CD14-positive monocyte (primary cell): ENCODE data around the gene ZNF277. TPM values are rescaled to one million over a fixed set of nuclear protein-coding genes. Genes with fewer than 3 reads are reported as not detected.

Experiments used
- DNase-seq, 3 donors: peaks; one replicate each; pipeline ENCODE4 v3.0.0-alpha.2; 2011 to 2022
- H2AFZ ChIP-seq: 2 replicates; pipeline ENCODE4 v1.6.0; 2012; ENCODE audit warnings: mild to moderate bottlenecking, low read depth, low read length, inconsistent platforms; ENCODE audit not compliant: insufficient read depth, poor library complexity, severe bottlenecking
- H3K27ac ChIP-seq, 2 donors: 1 replicate in 1 of 2; 2 replicates in 1 of 2; pipeline ENCODE4 v1.5.1; 2012 to 2013; ENCODE audit warnings: low read length in 2 of 2, control low read depth in 1 of 2, inconsistent platforms in 1 of 2, low read depth in 1 of 2, mild to moderate bottlenecking in 1 of 2
- H3K27me3 ChIP-seq, 2 donors: one replicate each; pipeline versions ENCODE4 v1.6.0 to v1.6.1; 2011 to 2013; ENCODE audit warnings: low read length in 2 of 2; ENCODE audit not compliant: control insufficient read depth in 2 of 2, insufficient read depth in 2 of 2
- H3K36me3 ChIP-seq, 2 donors: replicated peaks in 1 of 2; 1 replicate in 1 of 2; 2 replicates in 1 of 2; pipeline versions ENCODE4 v1.5.1 to v1.6.1; 2012 to 2013; ENCODE audit warnings: low read length in 2 of 2, control low read depth in 1 of 2, inconsistent platforms in 1 of 2, mild to moderate bottlenecking in 1 of 2; ENCODE audit not compliant: insufficient read depth in 2 of 2, control insufficient read depth in 1 of 2
- H3K4me1 ChIP-seq, 2 donors: 1 replicate in 1 of 2; 2 replicates in 1 of 2; pipeline versions ENCODE4 v1.5.1 to v1.6.1; 2012 to 2013; ENCODE audit warnings: low read length in 2 of 2, control low read depth in 1 of 2, inconsistent platforms in 1 of 2, mild to moderate bottlenecking in 1 of 2, moderate library complexity in 1 of 2; ENCODE audit not compliant: insufficient read depth in 2 of 2, control insufficient read depth in 1 of 2
- H3K4me2 ChIP-seq: replicated peaks from 2 replicates; pipeline ENCODE3; 2012; ENCODE audit warnings: low read length, moderate library complexity, mild to moderate bottlenecking; ENCODE audit not compliant: poor library complexity, severe bottlenecking; ENCODE audit errors: extremely low read depth
- H3K4me3 ChIP-seq, 3 experiments: fragments of 200-600 bp in 1 of 3; sonication (generic) in 1 of 3; replicated peaks in 1 of 3; 1 replicate in 2 of 3; 2 replicates in 1 of 3; pipeline ENCODE4 v1.5.1; 2011 to 2013; ENCODE audit warnings: low read length in 3 of 3, mild to moderate bottlenecking in 3 of 3, control low read depth in 2 of 3, low read depth in 2 of 3, inconsistent platforms in 1 of 3, moderate library complexity in 1 of 3
- H3K79me2 ChIP-seq: 2 replicates; pipeline ENCODE4 v1.6.0; 2012; ENCODE audit warnings: mild to moderate bottlenecking, control low read depth, inconsistent platforms, low read length, moderate library complexity; ENCODE audit not compliant: insufficient read depth
- H3K9ac ChIP-seq: 2 replicates; pipeline ENCODE4 v1.6.0; 2017; ENCODE audit warnings: low read length, mild to moderate bottlenecking; ENCODE audit not compliant: insufficient read depth, poor library complexity, severe bottlenecking
- H3K9me3 ChIP-seq, 2 donors: replicated peaks in 1 of 2; 1 replicate in 1 of 2; 2 replicates in 1 of 2; pipeline versions ENCODE4 v1.5.1 to v1.6.1; 2012 to 2013; ENCODE audit warnings: low read length in 2 of 2, control low read depth in 1 of 2; ENCODE audit not compliant: control insufficient read depth in 1 of 2, insufficient read depth in 1 of 2
- H4K20me1 ChIP-seq: 2 replicates; pipeline ENCODE4 v1.6.0; 2012; ENCODE audit warnings: mild to moderate bottlenecking, low read length, control low read depth, moderate library complexity; ENCODE audit not compliant: insufficient read depth
- H3K27ac Mint-ChIP-seq, 7 donors: one replicate each; pipeline ENCODE4 v1.8.0; 2020; ENCODE audit warnings: mild to moderate bottlenecking in 7 of 7, mixed read lengths in 7 of 7, moderate library complexity in 6 of 7, inconsistent platforms in 2 of 7
- H3K27me3 Mint-ChIP-seq, 3 donors: one replicate each; pipeline ENCODE4 v1.8.0; 2021 to 2022; ENCODE audit warnings: low read depth in 3 of 3, mild to moderate bottlenecking in 3 of 3, mixed read lengths in 3 of 3, moderate library complexity in 3 of 3, inconsistent platforms in 1 of 3
- H3K36me3 Mint-ChIP-seq, 2 donors: one replicate each; pipeline ENCODE4 v1.8.0; 2020; ENCODE audit warnings: mixed read lengths in 2 of 2, inconsistent platforms in 1 of 2, mild to moderate bottlenecking in 1 of 2
- H3K4me1 Mint-ChIP-seq: one replicate; pipeline ENCODE4 v1.8.0; 2020; ENCODE audit warnings: mild to moderate bottlenecking, mixed read lengths
- H3K4me3 Mint-ChIP-seq, 2 donors: one replicate each; pipeline ENCODE4 v1.8.0; 2020; ENCODE audit warnings: mild to moderate bottlenecking in 2 of 2, mixed read lengths in 2 of 2, moderate library complexity in 1 of 2
- H3K9me3 Mint-ChIP-seq, 7 donors: one replicate each; pipeline ENCODE4 v1.8.0; 2020 to 2022; ENCODE audit warnings: mixed read lengths in 7 of 7, mild to moderate bottlenecking in 6 of 7, moderate library complexity in 6 of 7, inconsistent platforms in 2 of 7
- CTCF ChIP-seq: fragments of 200-600 bp; IDR thresholded peaks from one replicate; pipeline ENCODE4 v1.8.0; 2022; ENCODE audit warnings: antibody characterized with exemption, mild to moderate bottlenecking
- WGBS: methylation state at CpG from one replicate; pipeline ENCODE4 v1.1.5; 2013; ENCODE audit warnings: missing lambda C conversion rate; ENCODE audit not compliant: insufficient coverage; 5-methylcytosine and 5-hydroxymethylcytosine counted together
- intact Hi-C, 2 donors: fragments of 100-400 bp; cut with micrococcal nuclease; formaldehyde crosslinking; loops; one replicate each; pipeline versions ENCODE4 v1.15.0 to v1.15.1; 2023
- polyA plus RNA-seq, 3 donors: library from polyadenylated mRNA; depleted of rRNA in 1 of 3; unstranded in 2 of 3; stranded (reverse) in 1 of 3; fragments of 300-500 nt in 2 of 3; fragments of >200 nt in 1 of 3; fragmentation: Illumina TruSeq in 2 of 3; gene quantifications; 1 replicate in 2 of 3; 2 replicates in 1 of 3; pipeline ENCODE4 v1.2.3, GENCODE V29; 2012 to 2021

Gene ZNF277
- polyA plus RNA-seq, 3 donors: 17.5 to 20.7 (median 20.0) TPM

GRCh38 chr7:112192236-112193154 is 14.0 kb upstream of the ZNF277 start:
- Mint-ChIP-seq H3K27ac (no peak overlapping the region), H3K36me3 (no peaks in the 10 kb centered on the region), H3K9me3 (peaks cover 0 to 9% (median 3%) of the 10 kb centered on the region in 7 donors), H3K4me3 (no peak overlapping the region), H3K4me1 (peaks cover 4% of the 10 kb centered on the region), H3K27me3 (peaks cover 3 to 6% (median 5%) of the 10 kb centered on the region in 3 donors)
- Histone ChIP-seq H3K27ac (no peak overlapping the region), H3K9ac (no peak overlapping the region), H3K4me2 (no peak overlapping the region), H3K79me2 (no peaks in the 10 kb centered on the region), H3K4me1 (no peaks in the 10 kb centered on the region), H3K36me3 (no peaks in the 10 kb centered on the region), H3K4me3 (no peak overlapping the region), H3K9me3 (no peaks in the 10 kb centered on the region), H4K20me1 (peaks cover 4% of the 10 kb centered on the region), H3K27me3 (no peaks in the 10 kb centered on the region), H2AFZ (no peak overlapping the region)
- no CpG with 5 or more reads among the region's 4 CpGs for WGBS
- peak in 2 of 3 donors; percentile 17 to 37 for DNase-seq
- intact Hi-C loops: no loop called here
- no peak for TF ChIP-seq CTCF

GRCh38 chr7:112193915-112194502 is 12.5 kb upstream of the ZNF277 start:
- no peak overlapping the region for H3K27ac ChIP-seq
- DNase-seq: no peak
- no peak for TF ChIP-seq CTCF
- Mint-ChIP-seq H3K27me3 (peaks cover 3 to 6% (median 5%) of the 10 kb centered on the region in 3 donors), H3K27ac (no peak overlapping the region), H3K4me1 (peaks cover 7% of the 10 kb centered on the region), H3K4me3 (no peak overlapping the region), H3K36me3 (no peaks in the 10 kb centered on the region), H3K9me3 (peaks cover 0 to 9% (median 3%) of the 10 kb centered on the region in 7 donors)
- intact Hi-C loops: no loop called here
- H3K9me3 ChIP-seq: no peaks in the 10 kb centered on the region
- H3K4me1 ChIP-seq: peaks cover 0 to 2% of the 10 kb centered on the region in 2 donors
- no peak overlapping the region for H3K4me2 ChIP-seq
- no peak overlapping the region for H3K4me3 ChIP-seq
- no peaks in the 10 kb centered on the region for H3K36me3 ChIP-seq
- H4K20me1 ChIP-seq: peaks cover 4% of the 10 kb centered on the region
- H2AFZ ChIP-seq: no peak overlapping the region
- no peaks in the 10 kb centered on the region for H3K79me2 ChIP-seq
- H3K9ac ChIP-seq: no peak overlapping the region
- no peaks in the 10 kb centered on the region for H3K27me3 ChIP-seq
